GM19023 (cell line): ENCODE results near the gene NCAPD2.

ENCODE experiments used
- ATAC-seq: cut with Tn5 transposase; IDR thresholded peaks from one replicate; pipeline ENCODE4 v1.9.1; 2021; ENCODE audit warnings: mild to moderate bottlenecking, moderate library complexity; ENCODE audit not compliant: unreplicated experiment

The NCAPD2 gene, protein sequence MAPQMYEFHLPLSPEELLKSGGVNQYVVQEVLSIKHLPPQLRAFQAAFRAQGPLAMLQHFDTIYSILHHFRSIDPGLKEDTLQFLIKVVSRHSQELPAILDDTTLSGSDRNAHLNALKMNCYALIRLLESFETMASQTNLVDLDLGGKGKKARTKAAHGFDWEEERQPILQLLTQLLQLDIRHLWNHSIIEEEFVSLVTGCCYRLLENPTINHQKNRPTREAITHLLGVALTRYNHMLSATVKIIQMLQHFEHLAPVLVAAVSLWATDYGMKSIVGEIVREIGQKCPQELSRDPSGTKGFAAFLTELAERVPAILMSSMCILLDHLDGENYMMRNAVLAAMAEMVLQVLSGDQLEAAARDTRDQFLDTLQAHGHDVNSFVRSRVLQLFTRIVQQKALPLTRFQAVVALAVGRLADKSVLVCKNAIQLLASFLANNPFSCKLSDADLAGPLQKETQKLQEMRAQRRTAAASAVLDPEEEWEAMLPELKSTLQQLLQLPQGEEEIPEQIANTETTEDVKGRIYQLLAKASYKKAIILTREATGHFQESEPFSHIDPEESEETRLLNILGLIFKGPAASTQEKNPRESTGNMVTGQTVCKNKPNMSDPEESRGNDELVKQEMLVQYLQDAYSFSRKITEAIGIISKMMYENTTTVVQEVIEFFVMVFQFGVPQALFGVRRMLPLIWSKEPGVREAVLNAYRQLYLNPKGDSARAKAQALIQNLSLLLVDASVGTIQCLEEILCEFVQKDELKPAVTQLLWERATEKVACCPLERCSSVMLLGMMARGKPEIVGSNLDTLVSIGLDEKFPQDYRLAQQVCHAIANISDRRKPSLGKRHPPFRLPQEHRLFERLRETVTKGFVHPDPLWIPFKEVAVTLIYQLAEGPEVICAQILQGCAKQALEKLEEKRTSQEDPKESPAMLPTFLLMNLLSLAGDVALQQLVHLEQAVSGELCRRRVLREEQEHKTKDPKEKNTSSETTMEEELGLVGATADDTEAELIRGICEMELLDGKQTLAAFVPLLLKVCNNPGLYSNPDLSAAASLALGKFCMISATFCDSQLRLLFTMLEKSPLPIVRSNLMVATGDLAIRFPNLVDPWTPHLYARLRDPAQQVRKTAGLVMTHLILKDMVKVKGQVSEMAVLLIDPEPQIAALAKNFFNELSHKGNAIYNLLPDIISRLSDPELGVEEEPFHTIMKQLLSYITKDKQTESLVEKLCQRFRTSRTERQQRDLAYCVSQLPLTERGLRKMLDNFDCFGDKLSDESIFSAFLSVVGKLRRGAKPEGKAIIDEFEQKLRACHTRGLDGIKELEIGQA (N-terminal part only)

DNA sequence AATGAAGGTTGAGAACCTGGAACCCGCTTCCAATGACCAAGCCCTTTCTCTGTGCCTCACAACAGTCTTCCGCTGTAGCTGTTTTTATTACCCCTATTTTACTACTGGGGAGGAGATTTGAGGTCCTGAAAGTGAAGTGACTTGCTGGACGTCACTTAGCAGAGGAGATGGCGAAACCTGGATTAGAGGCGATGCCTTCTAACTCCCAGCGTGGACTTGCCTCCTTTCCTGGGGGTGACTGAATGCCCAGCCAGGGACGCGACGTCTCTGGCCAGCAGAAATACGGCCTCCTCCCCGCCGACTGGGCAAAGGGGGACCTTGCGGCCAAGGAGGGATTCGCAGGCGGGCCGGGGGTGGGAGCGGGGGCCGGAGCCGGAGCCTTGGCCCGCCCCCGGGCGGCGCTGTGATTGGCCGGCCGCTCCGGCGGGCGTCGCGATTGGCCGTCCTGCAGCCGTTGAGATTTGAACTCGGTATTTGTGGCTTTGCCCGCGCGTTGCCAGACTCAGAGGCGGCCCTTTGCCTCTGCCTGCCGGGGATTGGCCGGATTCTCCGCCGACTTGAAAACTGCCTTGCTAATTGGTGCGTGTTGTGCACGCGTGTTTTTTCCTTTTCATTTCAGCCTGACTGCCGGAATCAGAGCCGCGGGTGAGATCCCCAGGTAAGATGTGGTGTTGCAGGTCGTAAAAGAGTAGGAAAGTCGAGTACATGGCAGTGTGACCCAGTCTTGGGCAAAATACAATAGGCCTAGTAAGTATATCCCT is at the start of gene NCAPD2:
Gene NCAPD2 (plus strand): TSS at position 606 of the 761 bp plus-strand sequence. CDS start 997 bp downstream, outside the sequence.
- ATAC-seq, result peak; percentile 87

- ATAC-seq, result no peak
These were observed 48.9 kb upstream of the NCAPD2 start, which contains the start of gene CD27 for GRCh38 chr12:6444704-6445688. Gene CD27, plus strand, starts transcription at chr12:6444955. Its CDS starts 141 bp downstream, at chr12:6445096.

GRCh38 chr12:6450091-6450868 is 43.6 kb upstream of the NCAPD2 start:
- no peak for ATAC-seq

- ATAC-seq, result no peak
These were observed 43.0 kb upstream of the NCAPD2 start for GRCh38 chr12:6450869-6451347.

DNA sequence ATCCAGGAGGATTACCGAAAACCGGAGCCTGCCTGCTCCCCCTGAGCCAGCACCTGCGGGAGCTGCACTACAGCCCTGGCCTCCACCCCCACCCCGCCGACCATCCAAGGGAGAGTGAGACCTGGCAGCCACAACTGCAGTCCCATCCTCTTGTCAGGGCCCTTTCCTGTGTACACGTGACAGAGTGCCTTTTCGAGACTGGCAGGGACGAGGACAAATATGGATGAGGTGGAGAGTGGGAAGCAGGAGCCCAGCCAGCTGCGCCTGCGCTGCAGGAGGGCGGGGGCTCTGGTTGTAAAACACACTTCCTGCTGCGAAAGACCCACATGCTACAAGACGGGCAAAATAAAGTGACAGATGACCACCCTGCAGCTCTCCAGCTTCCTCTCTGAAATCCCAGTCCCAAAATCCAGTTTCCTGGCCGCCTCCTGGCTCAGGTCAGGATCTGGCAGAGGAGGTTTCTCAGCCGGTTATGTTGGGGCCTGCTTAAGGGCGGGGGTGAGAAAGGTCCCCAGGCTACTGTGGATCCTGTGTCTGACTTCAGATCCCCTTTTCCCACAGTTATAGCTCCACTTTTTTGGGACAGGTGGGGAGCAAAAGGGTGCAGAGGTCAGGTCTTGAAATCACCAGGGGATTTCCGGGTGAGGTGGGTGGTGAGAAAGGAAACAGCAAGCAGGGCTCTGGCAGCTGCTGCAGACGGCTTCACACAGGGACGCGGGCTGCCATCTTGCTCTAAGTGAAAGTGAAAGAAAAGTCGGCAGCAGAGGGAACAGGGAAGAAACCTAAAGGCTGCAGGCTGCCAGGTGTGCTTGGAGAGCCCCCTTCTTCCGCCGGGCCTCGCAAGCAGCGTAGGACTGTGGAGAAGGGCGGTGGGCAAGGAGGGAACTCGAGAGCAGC is 42.3 kb upstream of the NCAPD2 start, which contains the start of gene TAPBPL:
Gene TAPBPL (plus strand): TSS at position 695 of the 897 bp plus-strand sequence. CDS start 207 bp downstream, outside the sequence.
- peak; percentile 60 for ATAC-seq

GRCh38 chr12:6452245-6452943 is 41.5 kb upstream of the NCAPD2 start:
- ATAC-seq, result peak; percentile 7

GRCh38 chr12:6452944-6453630 is 40.8 kb upstream of the NCAPD2 start:
- no peak for ATAC-seq

DNA sequence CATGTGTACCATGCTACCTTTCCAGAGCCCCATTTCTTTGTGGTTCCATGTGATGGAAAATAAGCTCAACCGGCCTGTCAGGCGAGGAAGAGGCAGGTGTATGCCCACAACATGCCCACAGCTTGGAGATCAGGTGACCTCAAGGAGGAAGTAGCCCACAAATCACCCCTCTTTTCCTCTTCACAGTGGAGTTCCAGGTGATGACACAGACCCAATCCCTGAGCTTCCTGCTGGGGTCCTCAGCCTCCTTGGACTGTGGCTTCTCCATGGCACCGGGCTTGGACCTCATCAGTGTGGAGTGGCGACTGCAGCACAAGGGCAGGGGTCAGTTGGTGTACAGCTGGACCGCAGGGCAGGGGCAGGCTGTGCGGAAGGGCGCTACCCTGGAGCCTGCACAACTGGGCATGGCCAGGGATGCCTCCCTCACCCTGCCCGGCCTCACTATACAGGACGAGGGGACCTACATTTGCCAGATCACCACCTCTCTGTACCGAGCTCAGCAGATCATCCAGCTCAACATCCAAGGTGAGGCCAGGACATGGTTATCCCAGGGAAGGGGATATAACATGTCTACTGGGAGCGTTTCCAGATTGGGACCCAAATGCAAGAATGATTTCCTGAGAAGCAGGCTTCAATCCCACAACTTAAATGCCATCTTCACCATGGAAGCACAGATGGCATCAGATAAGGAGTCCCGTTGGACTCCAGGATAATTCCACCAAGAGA is 36.5 kb upstream of the NCAPD2 start:
- ATAC-seq, result no peak

DNA sequence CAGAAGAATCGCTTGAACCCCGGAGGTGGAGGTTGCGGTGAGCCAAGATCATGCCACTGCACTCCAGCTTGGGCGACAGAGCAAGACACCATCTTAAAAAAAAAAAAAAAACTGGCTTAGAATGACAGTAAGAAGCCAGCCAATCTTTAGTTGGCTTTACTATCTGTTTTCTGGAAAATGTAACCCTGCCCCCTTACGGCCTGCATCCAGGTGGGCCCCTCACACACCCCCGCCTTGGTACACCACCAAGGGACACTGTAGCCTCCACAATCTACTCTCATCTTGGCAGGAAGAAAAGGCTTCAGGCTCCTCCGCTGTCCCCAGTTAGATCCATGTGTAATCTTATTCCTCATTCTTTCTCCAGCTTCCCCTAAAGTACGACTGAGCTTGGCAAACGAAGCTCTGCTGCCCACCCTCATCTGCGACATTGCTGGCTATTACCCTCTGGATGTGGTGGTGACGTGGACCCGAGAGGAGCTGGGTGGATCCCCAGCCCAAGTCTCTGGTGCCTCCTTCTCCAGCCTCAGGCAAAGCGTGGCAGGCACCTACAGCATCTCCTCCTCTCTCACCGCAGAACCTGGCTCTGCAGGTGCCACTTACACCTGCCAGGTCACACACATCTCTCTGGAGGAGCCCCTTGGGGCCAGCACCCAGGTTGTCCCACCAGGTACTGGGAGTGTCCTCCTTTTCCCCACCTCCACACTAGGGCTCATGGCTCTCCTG is 35.5 kb upstream of the NCAPD2 start:
- no peak for ATAC-seq

GRCh38 chr12:6459004-6459337 is 34.9 kb upstream of the NCAPD2 start:
- no peak for ATAC-seq

- ATAC-seq, result no peak
These were observed 33.0 kb upstream of the NCAPD2 start for GRCh38 chr12:6460751-6461371.

- peak; percentile 86 for ATAC-seq
These were observed 32.3 kb upstream of the NCAPD2 start for GRCh38 chr12:6461401-6462233.
